Upper lobe of left lung (tissue), 6 donors: ENCODE results near the gene CDCA8. TPM values are rescaled to one million over a fixed set of nuclear protein-coding genes. Genes with fewer than 3 reads are reported as not detected.

Source experiments
- ATAC-seq, 2 donors: fragments of 200-7000 bp; cut with Tn5 transposase; one replicate each; pipeline ENCODE4 v1.9.1; 2022; ENCODE audit warnings: mild to moderate bottlenecking in 2 of 2, moderate library complexity in 2 of 2; ENCODE audit not compliant: low FRiP score in 2 of 2
- DNase-seq, 2 donors: peaks; one replicate each; pipeline ENCODE4 v3.0.0-alpha.2; 2019 to 2020
- H3K27ac ChIP-seq, 4 donors: fragments of 200-600 bp; sonication (generic); one replicate each; pipeline ENCODE4 v1.5.1; 2016 to 2019
- H3K27me3 ChIP-seq, 4 donors: fragments of 200-600 bp; sonication (generic); one replicate each; pipeline ENCODE4 v1.5.1; 2017 to 2019
- H3K36me3 ChIP-seq, 4 donors: fragments of 200-600 bp; sonication (generic); one replicate each; pipeline ENCODE4 v1.5.1; 2016 to 2019
- H3K4me1 ChIP-seq, 4 donors: fragments of 200-600 bp; sonication (generic); one replicate each; pipeline ENCODE4 v1.5.1; 2018 to 2019
- H3K4me3 ChIP-seq, 4 donors: fragments of 200-600 bp; sonication (generic); one replicate each; pipeline ENCODE4 v1.5.1; 2017 to 2019; ENCODE audit warnings: mild to moderate bottlenecking in 2 of 4, moderate library complexity in 1 of 4
- H3K9me3 ChIP-seq, 4 donors: fragments of 200-600 bp; sonication (generic); one replicate each; pipeline ENCODE4 v1.5.1; 2018 to 2019
- EP300 ChIP-seq, 4 donors: sonication (generic); formaldehyde crosslinking; IDR thresholded peaks; one replicate each; pipeline ENCODE4 v1.5.1; 2017; ENCODE audit warnings: antibody characterized with exemption in 4 of 4, control low read depth in 2 of 4
- POLR2A ChIP-seq, 4 donors: fragments of 450-650 bp; IDR thresholded peaks; one replicate each; pipeline ENCODE4 v1.5.1; 2016 to 2017; ENCODE audit warnings: antibody characterized with exemption in 4 of 4, mild to moderate bottlenecking in 2 of 4
- POLR2AphosphoS5 ChIP-seq, 2 donors: sonication (generic); formaldehyde crosslinking; IDR thresholded peaks; one replicate each; pipeline ENCODE4 v1.5.1; 2017; ENCODE audit warnings: antibody characterized with exemption in 2 of 2
- WGBS, 2 donors: methylation state at CpG; one replicate each; pipeline ENCODE4 v1.1.5; 2017 to 2018; 5-methylcytosine and 5-hydroxymethylcytosine counted together
- total RNA-seq, 6 donors: library from RNA; depleted of rRNA in 4 of 6; stranded (reverse); fragments of >200 nt in 4 of 6; gene quantifications; one replicate each; pipeline versions ENCODE4 v1.1.0 to v1.2.1, GENCODE V29; 2016 to 2021
- TF ChIP-seq, protein P1 (sequence below), 6 experiments: fragments of 450-650 bp in 4 of 6; fragments of 200-600 bp in 2 of 6; sonication (generic) in 2 of 6; IDR thresholded peaks; one replicate each; pipeline ENCODE4 v1.5.1; 2016 to 2019; ENCODE audit warnings: antibody characterized with exemption in 6 of 6
- donor health status: DM: no; HTN: no; CAD: no; lungs with moderate emphysema.
- donor health status: DM: no; HTN: yes; CAD: no; lungs with severe emphysema.

CDCA8 gene
- total RNA-seq, 6 donors from 2014 or later: 0.89 to 2.0 (median 1.5) TPM; not detected in 1

DNA sequence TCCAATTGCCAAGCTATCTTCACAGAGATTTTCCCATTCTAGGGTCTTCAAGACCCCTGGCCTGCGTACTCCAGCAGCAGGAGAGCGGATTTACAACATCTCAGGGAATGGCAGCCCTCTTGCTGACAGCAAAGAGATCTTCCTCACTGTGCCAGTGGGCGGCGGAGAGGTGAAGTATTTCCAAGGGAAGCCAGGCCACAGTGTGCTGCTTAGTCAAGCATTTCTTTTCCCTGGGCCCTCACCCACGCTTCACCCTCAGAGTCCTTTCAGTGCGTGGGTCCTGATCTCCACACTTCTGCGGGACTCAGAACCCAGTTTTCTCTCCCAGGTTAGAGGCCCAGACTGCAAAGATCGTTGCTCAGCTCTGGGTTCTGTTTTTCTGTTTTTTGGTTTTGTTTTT is 13.1 kb downstream of the CDCA8 start:
- no peaks in the 10 kb centered on the region for H3K9me3 ChIP-seq
- H3K4me1 ChIP-seq: no peaks in the 10 kb centered on the region
- ATAC-seq: no peak
- 77 to 83% methylated on average over 8 of the region's 8 CpGs for WGBS, 2 donors
- no peak for TF ChIP-seq POLR2A (IDR thresholded peaks at IDR 0.05)
- TF ChIP-seq POLR2AphosphoS5 (IDR thresholded peaks at IDR 0.05): no peak
- no peak for TF ChIP-seq EP300 (IDR thresholded peaks at IDR 0.05)
- TF ChIP-seq, protein P1, sequence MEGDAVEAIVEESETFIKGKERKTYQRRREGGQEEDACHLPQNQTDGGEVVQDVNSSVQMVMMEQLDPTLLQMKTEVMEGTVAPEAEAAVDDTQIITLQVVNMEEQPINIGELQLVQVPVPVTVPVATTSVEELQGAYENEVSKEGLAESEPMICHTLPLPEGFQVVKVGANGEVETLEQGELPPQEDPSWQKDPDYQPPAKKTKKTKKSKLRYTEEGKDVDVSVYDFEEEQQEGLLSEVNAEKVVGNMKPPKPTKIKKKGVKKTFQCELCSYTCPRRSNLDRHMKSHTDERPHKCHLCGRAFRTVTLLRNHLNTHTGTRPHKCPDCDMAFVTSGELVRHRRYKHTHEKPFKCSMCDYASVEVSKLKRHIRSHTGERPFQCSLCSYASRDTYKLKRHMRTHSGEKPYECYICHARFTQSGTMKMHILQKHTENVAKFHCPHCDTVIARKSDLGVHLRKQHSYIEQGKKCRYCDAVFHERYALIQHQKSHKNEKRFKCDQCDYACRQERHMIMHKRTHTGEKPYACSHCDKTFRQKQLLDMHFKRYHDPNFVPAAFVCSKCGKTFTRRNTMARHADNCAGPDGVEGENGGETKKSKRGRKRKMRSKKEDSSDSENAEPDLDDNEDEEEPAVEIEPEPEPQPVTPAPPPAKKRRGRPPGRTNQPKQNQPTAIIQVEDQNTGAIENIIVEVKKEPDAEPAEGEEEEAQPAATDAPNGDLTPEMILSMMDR (IDR thresholded peaks at IDR 0.05): no peak
- H3K27me3 ChIP-seq: no peaks in the 10 kb centered on the region
- no peak overlapping the region for H3K4me3 ChIP-seq
- H3K36me3 ChIP-seq: peaks cover 0 to 25% (median 7%) of the 10 kb centered on the region in 4 donors
- DNase-seq: no peak
- H3K27ac ChIP-seq: no peak overlapping the region

DNA sequence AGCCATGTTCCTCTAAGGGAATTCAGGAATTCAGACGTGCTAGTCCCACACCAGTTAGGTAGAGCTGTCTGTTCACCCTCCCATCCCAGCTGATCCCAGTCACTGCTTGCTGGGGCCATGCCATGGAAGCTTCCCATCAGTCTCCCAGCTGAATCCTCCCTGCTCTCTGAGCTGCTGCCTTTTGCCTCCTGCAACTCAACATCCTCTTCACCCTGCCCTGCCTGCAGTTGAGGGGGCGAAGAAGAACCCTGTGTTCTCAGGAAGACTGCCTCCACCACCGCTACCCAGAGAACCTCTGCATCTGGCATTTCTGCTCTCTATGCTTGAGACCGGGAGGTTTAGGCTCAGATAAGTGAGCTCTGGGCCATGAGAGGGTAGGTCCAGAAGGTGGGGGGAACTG is 16.2 kb downstream of the CDCA8 start:
- WGBS, 2 donors: 83 to 86% methylated on average over 3 to 4 of the region's 4 CpGs

DNA sequence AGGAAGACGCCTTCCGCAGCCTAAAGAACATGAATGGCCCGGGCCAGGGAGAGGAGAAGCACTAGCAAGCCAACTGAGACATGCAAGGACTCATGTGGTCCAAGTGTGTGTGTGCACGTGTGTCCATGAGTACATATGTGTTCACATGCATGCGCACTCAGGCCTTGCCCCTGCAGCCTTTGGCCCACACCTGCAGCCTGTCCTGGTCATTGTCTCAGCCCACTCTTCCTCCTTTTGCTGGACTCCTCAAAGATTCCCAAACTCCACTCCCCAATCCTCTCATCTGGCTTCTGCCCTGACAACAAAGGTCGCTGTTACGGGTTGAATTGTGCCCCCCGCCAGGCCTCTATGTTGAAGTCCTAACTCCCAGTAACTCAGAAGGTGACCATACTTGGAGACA is 21.9 kb downstream of the CDCA8 start:
- H3K27ac ChIP-seq: no peak overlapping the region
- TF ChIP-seq EP300 (IDR thresholded peaks at IDR 0.05) (no peak), POLR2AphosphoS5 (IDR thresholded peaks at IDR 0.05) (no peak), POLR2A (IDR thresholded peaks at IDR 0.05) (no peak)
- TF ChIP-seq, protein P1 (IDR thresholded peaks at IDR 0.05): no peak
- H3K27me3 ChIP-seq: no peaks in the 10 kb centered on the region
- no peaks in the 10 kb centered on the region for H3K9me3 ChIP-seq
- WGBS, 2 donors: 80 to 88% methylated on average over 7 to 8 of the region's 8 CpGs
- ATAC-seq (no peak), DNase-seq (no peak)
- no peaks in the 10 kb centered on the region for H3K4me1 ChIP-seq
- no peak overlapping the region for H3K4me3 ChIP-seq
- peaks cover 0 to 2% (median 0%) of the 10 kb centered on the region in 4 donors for H3K36me3 ChIP-seq

More for the DNA sequence above, 16.2 kb downstream of the CDCA8 start:
- TF ChIP-seq POLR2AphosphoS5 (IDR thresholded peaks at IDR 0.05) (no peak), EP300 (IDR thresholded peaks at IDR 0.05) (no peak), POLR2A (IDR thresholded peaks at IDR 0.05) (no peak)
- TF ChIP-seq, protein P1 (IDR thresholded peaks at IDR 0.05): no peak
- Histone ChIP-seq H3K4me1 (no peaks in the 10 kb centered on the region), H3K27me3 (no peaks in the 10 kb centered on the region), H3K27ac (no peak overlapping the region), H3K36me3 (peaks cover 0 to 21% (median 7%) of the 10 kb centered on the region in 4 donors), H3K9me3 (no peaks in the 10 kb centered on the region), H3K4me3 (no peak overlapping the region)
- ATAC-seq (no peak), DNase-seq (no peak)

DNA sequence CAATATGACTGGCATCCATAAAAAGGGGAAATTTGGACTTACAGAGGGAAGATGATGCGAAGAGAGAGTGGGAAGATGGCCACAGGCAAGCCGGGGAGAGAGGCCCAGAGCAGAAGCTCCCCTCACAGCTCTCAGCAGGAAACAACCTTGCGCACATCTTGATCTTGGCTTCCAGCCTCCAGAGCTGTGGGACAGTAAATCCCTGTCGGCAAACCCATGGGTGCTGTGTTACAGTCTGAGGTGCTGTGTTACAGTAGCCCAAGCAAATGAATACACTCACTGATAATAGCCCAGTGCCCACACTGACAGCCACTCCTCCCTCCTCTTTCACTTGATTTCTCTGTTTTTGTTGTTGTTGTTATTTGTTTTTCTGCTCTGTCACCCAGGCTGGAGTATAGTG is 22.4 kb downstream of the CDCA8 start:
- WGBS, 2 donors: 80 to 96% methylated on average over 4 of the region's 4 CpGs
- H3K4me3 ChIP-seq: no peak overlapping the region
- no peak for ATAC-seq
- H3K9me3 ChIP-seq: no peaks in the 10 kb centered on the region
- no peak overlapping the region for H3K27ac ChIP-seq
- H3K36me3 ChIP-seq: no peaks in the 10 kb centered on the region
- DNase-seq: no peak
- TF ChIP-seq, protein P1 (IDR thresholded peaks at IDR 0.05): no peak
- TF ChIP-seq POLR2A (IDR thresholded peaks at IDR 0.05) (no peak), POLR2AphosphoS5 (IDR thresholded peaks at IDR 0.05) (no peak), EP300 (IDR thresholded peaks at IDR 0.05) (no peak)
- H3K4me1 ChIP-seq: no peaks in the 10 kb centered on the region
- no peaks in the 10 kb centered on the region for H3K27me3 ChIP-seq

DNA sequence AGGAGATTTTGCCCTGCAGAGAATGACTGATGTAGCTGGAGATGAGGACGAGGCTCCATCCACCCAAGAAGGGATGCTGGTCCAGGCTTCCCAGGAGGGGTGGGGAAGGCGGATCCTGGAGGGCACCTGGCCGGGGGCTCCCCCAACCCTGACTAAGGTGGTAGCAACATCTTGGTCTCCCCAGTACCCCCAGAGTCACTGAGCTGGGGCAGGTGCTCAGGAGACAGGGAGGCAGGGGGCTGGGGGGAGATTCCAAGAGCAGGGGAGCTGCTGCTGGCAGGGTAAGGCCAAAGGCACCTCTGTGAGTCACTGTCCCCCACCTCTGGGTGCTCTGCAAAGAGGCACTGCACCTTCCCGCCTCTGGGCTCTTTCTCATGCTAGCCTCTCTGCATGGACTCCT is 24.0 kb downstream of the CDCA8 start:
- H3K9me3 ChIP-seq: no peaks in the 10 kb centered on the region
- no peaks in the 10 kb centered on the region for H3K4me1 ChIP-seq
- no peak for TF ChIP-seq POLR2A (IDR thresholded peaks at IDR 0.05)
- no peak for TF ChIP-seq POLR2AphosphoS5 (IDR thresholded peaks at IDR 0.05)
- TF ChIP-seq, protein P1 (IDR thresholded peaks at IDR 0.05): no peak
- TF ChIP-seq EP300 (IDR thresholded peaks at IDR 0.05): no peak
- H3K27me3 ChIP-seq: no peaks in the 10 kb centered on the region
- no peak for ATAC-seq
- no peak for DNase-seq
- 70 to 84% methylated on average over 2 to 4 of the region's 4 CpGs for WGBS, 2 donors
- H3K36me3 ChIP-seq: no peaks in the 10 kb centered on the region
- H3K4me3 ChIP-seq: no peak overlapping the region
- no peak overlapping the region for H3K27ac ChIP-seq
